ENCODE measurements around the gene CHRNE.

DNA sequence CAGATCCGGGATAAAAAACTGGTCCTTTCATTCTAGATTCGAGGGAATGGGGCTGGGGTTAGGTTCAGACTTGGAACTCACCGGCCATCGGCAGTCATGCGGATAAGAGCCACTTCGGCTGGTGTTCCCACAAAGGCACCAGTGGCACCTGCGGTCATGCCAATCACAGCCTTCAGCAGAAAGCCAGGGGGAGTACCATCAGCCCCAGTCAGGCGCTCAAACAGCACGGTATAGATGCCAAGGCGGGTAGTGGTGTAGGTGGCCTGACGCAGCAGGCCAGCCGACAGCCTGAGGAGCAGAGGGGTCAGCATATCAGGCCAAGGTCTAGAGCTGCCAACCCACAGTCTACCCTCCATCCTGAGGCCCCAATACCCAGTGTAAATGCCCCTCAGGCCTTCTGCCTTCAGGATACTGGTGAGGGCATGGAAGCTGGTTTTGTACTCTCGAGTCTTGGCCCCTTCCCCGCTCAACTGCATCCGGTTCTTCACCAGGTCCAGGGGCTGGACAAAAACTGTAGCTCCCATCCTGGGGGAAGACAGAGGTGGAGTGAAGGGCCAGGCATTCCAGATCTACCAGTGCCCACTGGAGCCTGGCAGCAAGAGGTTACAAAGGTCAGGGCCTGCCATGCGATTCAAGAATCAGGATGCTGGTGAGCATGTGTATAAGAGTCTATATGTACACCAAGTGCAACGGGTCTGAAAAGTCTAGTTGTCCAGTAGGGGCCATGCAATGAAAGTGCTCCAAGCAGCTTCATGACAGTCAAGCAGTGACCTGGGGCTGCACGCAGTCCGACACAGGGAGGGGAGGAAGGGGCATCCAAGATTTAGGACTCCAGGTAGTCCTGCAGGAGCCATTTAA is 36.0 kb upstream of the CHRNE start:
- TF ChIP-seq CTCF (IDR thresholded peaks at IDR 0.05) (no peak), EZH2 (IDR thresholded peaks at IDR 0.05; ENCODE audit: borderline replicate concordance, insufficient read depth, low read depth, low read length, poor library complexity, severe bottlenecking) (no peak)

All from B cell (primary cell).